Stimulated activated CD4-positive, alpha-beta T cell treated with anti-CD3 and anti-CD28 coated beads, Interleukin-1b, Interleukin-23, amount 100 ng/mL, for 24 hours (primary cell): ENCODE results near the gene EVC2.
"Not testable (repeated sequence)": the region's sequence is repeated elsewhere in the genome, so short reads cannot be mapped to it uniquely, and the experiment has no call there.

ENCODE experiments used
- DNase-seq, 4 experiments: peaks; one replicate each; pipeline ENCODE4 v3.0.0-alpha.2; 2020; ENCODE audit warnings: low read depth in 4 of 4, low spot score in 1 of 4

The EVC2 gene

DNA sequence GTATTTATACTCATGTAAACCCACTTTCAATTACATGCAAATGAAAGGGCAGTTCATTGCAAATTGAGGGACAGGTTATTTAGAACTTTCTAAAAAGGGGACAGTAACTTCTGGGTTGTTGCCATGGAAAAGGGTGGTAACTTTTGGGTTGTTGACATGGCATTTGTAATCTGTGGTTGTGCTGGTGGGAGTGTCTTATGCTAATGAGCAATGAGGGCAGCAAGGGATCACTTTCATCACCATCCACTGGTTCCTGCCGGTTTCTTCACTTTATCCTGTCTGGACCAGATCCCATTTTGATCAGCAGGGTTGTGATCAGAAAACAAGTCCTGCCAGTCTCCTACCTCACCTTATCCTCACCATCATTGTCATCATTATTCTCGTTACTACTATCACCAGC is 34.6 kb upstream of the EVC2 start:
- DNase-seq, result no peak

- no peak for DNase-seq
Measured at GRCh38 chr4:5742388-5742787, 34.0 kb upstream of the EVC2 start.

GRCh38 chr4:5738061-5738460 is 29.7 kb upstream of the EVC2 start:
- DNase-seq, result no peak

- no peak for DNase-seq
Measured at GRCh38 chr4:5735463-5735862, 27.1 kb upstream of the EVC2 start.

DNA sequence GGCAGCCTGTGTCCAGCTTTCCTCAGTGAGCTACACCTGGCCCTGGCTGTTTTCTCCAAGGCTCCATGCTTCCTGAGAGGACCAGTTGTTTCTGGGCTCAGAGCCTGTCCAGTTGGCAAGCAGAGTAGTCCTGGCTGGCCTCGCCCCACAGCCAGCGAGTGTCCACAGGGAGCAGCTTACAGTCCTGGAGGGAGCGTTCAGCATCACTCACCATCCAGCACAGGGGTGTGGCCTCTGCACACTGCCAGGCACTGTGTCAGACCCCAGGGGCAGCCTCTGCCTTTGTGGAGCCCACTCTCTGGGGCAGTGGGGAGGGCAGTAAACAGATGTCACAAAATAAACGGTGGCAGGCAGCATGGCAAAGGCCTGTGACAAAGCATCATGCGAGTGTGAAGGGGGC is 26.5 kb upstream of the EVC2 start:
- no peak for DNase-seq

- DNase-seq, result no peak
Measured at GRCh38 chr4:5732158-5732557, 23.8 kb upstream of the EVC2 start.

DNA sequence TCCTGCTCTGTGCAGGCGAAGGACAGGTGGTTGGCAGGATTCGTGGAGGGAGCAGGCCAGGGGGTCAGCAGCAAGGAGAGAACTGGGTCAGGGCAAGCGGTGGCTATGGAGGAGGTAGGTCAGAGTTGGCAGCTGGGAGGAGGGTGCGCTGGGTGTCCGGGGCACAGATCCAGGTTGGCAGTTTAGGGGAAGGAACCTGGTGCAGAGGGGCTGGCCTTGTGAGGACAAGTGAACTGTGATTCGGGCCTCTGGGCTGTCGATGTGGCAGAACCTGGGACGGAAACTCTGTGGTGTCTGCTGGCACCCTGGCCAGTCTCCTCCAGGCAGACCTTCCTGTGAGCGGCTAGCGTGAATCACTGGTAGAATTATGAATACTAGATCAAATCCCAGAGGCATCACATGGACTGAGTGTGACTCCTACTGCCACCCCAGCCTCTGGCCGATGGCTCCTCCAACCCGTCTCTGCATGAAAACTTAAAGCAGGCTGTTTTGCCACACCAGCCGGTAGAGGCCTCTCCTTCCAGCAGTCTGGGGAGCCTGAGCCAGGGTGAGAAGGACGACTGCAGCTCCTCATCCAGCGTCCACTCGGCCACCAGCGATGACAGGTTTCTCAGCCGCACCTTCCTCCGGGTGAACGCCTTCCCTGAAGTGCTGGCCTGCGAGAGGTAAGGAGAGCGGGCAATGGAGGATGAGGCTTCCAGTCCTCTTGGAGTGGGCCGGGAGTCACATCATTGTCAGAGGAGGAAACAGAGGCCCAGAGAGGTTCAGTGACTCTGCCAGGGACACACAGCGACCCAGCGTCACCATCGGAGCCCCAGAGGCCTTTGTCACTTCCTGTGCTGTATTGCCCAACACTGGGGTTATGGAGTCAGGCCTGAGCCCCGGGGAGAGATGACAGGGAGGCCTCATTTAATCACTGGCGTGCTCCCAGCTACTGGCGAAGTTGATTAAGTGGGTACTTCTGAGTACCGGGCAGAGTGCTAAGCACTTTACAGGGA is 22.9 kb upstream of the EVC2 start:
- DNase-seq, result no peak

- DNase-seq, result no peak
Measured at GRCh38 chr4:5730436-5730835, 22.1 kb upstream of the EVC2 start.

- DNase-seq, result not testable (repeated sequence)
Measured at GRCh38 chr4:5728412-5728811, 20.1 kb upstream of the EVC2 start.

- DNase-seq, result no peak
Measured at GRCh38 chr4:5724377-5724776, 16.0 kb upstream of the EVC2 start.

DNA sequence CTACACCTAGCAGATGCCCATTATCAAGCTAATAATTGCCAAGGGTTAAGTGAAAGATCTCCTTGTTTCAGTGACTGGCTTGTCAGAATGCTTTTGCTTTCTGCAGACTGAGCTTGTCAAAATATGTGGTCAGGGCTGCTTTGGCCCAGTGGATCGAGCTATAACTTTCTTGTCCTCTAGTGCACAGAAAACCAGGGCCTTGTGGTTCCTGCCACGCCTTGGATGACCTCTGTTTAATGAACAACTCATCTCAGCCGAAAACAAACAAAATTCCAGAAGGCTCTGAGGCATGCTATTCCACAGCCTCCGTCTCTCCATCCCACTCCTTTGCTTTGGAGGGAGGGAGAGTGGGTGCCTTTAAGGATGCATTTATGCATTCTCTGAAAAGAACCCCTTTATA is 14.0 kb upstream of the EVC2 start:
- DNase-seq, result no peak

GRCh38 chr4:5721923-5722322 is 13.6 kb upstream of the EVC2 start:
- no peak for DNase-seq

DNA sequence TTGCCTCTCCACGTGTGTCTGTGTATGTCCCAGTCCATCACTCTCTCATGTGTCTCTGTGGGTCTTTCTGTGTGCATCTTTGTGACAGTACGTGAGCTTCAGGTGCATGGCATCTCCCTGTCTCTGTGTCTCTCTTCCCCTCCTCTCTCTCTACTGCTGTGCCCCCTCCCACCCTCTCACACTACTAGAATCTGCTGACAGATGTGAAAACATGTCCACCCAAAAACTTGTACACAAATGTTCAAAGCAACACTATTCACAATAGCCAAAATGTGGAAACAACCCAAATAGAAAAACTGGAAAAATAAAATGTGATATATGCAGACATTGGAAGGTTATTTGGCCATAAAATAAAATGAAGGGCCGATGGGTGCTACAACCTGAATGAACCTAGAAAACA is 12.6 kb upstream of the EVC2 start:
- no peak for DNase-seq

- no peak for DNase-seq
Measured at GRCh38 chr4:5720157-5720850, 11.9 kb upstream of the EVC2 start.

DNA sequence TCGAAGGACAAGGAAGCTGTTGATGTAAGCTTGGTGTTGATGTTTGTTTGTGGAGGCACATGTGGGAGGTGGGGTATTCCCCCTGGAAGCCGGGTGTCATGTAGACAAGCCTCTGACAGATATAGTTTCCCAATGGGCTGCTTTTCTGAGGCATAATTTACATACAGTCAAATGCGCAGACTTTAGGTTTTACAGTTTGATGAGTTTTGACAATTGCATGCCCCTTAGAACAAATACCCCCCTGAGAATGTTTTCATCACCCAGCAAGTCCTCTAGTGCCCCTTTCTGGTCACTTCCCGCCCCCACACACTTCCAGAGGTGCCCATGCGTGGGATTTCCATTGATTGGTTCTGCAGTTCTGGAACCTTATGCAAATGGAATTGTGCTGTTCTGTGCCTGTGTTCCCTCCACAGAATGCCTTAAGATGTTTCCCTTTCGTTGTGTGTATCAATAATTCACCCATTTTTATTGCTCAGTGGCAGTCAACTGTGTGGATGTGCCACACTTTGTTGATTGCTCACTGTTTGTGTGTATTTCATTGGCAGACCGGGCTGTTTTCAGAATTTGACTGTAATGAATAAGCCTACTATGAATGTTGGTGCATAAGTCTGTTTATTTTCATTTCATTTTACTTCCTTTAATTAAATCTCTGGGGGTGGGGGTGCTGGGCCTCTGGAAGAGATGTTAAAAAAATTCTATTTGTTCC is 11.1 kb upstream of the EVC2 start:
- DNase-seq, result no peak

GRCh38 chr4:5718411-5718810 is 10.1 kb upstream of the EVC2 start:
- no peak for DNase-seq

- DNase-seq, result no peak
Measured at GRCh38 chr4:5717449-5718158, 9.2 kb upstream of the EVC2 start.

- DNase-seq, result no peak
Measured at GRCh38 chr4:5716391-5716790, 8.0 kb upstream of the EVC2 start.

GRCh38 chr4:5715357-5715756 is 7.0 kb upstream of the EVC2 start:
- DNase-seq, result no peak

- no peak for DNase-seq
Measured at GRCh38 chr4:5713861-5714260, 5.5 kb upstream of the EVC2 start.

GRCh38 chr4:5712931-5713330 is 4.6 kb upstream of the EVC2 start:
- no peak for DNase-seq
